Dendritic cell treated with granulocyte-macrophage colony-stimulating factor and Interleukin-4, amounts not matched to agents 40 ng/mL and 50 ng/mL, for 4 days (primary cell): ENCODE data around the gene SPATA7.

Source experiments
- H3K27ac Mint-ChIP-seq: one replicate; pipeline ENCODE4 v1.8.0; 2022; ENCODE audit warnings: mild to moderate bottlenecking, mixed read lengths
- H3K27me3 Mint-ChIP-seq: one replicate; pipeline ENCODE4 v1.8.0; 2022; ENCODE audit warnings: mild to moderate bottlenecking, mixed read lengths
- H3K36me3 Mint-ChIP-seq: one replicate; pipeline ENCODE4 v1.8.0; 2022; ENCODE audit warnings: low read depth, mixed read lengths
- H3K4me1 Mint-ChIP-seq: one replicate; pipeline ENCODE4 v1.8.0; 2022; ENCODE audit warnings: low read depth, mixed read lengths
- H3K4me3 Mint-ChIP-seq: one replicate; pipeline ENCODE4 v1.8.0; 2022; ENCODE audit warnings: mild to moderate bottlenecking, moderate library complexity, mixed read lengths
- H3K9me3 Mint-ChIP-seq: one replicate; pipeline ENCODE4 v1.8.0; 2022; ENCODE audit warnings: mixed read lengths
- intact Hi-C: fragments of 100-400 bp; cut with micrococcal nuclease; formaldehyde crosslinking; loops from one replicate; pipeline ENCODE4 v1.15.0; 2022

SPATA7 gene

GRCh38 chr14:88385212-88386101, at the start of gene SPATA7:
SPATA7 (plus strand) TSS chr14:88385657; CDS start chr14:88385819, 162 bp downstream.
- Mint-ChIP-seq H3K4me3 (peak within 1 kb of the TSS; percentile 97), H3K27me3 (peaks cover 13% of the 10 kb centered on the region), H3K9me3 (no peaks in the 10 kb centered on the region), H3K4me1 (peaks cover 13% of the 10 kb centered on the region), H3K27ac (peak within 1 kb of the TSS; percentile 90), H3K36me3 (peaks cover 9% of the 10 kb centered on the region)
- intact Hi-C loops, result loop anchor here (5.0 to 10.0 kb wide), 2 partner anchors 368 to 441 kb away; no protein-coding TSS in a partner anchor

GRCh38 chr14:88340357-88340756, 45.1 kb upstream of the SPATA7 start:
- H3K9me3 Mint-ChIP-seq, result peaks cover 9% of the 10 kb centered on the region
- H3K27ac Mint-ChIP-seq, result no peak overlapping the region
- intact Hi-C loops, result no loop called here
- peaks cover 19% of the 10 kb centered on the region for H3K27me3 Mint-ChIP-seq
- H3K4me1 Mint-ChIP-seq, result no peaks in the 10 kb centered on the region
- no peak overlapping the region for H3K4me3 Mint-ChIP-seq
- no peaks in the 10 kb centered on the region for H3K36me3 Mint-ChIP-seq

GRCh38 chr14:88342980-88343379, 42.5 kb upstream of the SPATA7 start:
- Mint-ChIP-seq H3K4me3 (no peak overlapping the region), H3K9me3 (no peaks in the 10 kb centered on the region), H3K36me3 (no peaks in the 10 kb centered on the region), H3K4me1 (no peaks in the 10 kb centered on the region), H3K27ac (no peak overlapping the region), H3K27me3 (peaks cover 9% of the 10 kb centered on the region)
- intact Hi-C loops, result no loop called here

GRCh38 chr14:88346048-88346639, 39.3 kb upstream of the SPATA7 start:
- Mint-ChIP-seq H3K36me3 (no peaks in the 10 kb centered on the region), H3K4me1 (no peaks in the 10 kb centered on the region), H3K4me3 (no peak overlapping the region), H3K27me3 (peaks cover 6% of the 10 kb centered on the region), H3K9me3 (no peaks in the 10 kb centered on the region), H3K27ac (no peak overlapping the region)
- intact Hi-C loops, result no loop called here

- Mint-ChIP-seq H3K36me3 (no peaks in the 10 kb centered on the region), H3K4me3 (no peak overlapping the region), H3K9me3 (no peaks in the 10 kb centered on the region), H3K27me3 (peaks cover 3% of the 10 kb centered on the region), H3K27ac (no peak overlapping the region), H3K4me1 (no peaks in the 10 kb centered on the region)
- intact Hi-C loops, result no loop called here
Measured at GRCh38 chr14:88348546-88348945, 36.9 kb upstream of the SPATA7 start.

GRCh38 chr14:88351966-88352691, 33.3 kb upstream of the SPATA7 start:
- Mint-ChIP-seq H3K9me3 (no peaks in the 10 kb centered on the region), H3K27ac (no peak overlapping the region), H3K27me3 (no peaks in the 10 kb centered on the region), H3K36me3 (no peaks in the 10 kb centered on the region), H3K4me1 (no peaks in the 10 kb centered on the region), H3K4me3 (no peak overlapping the region)
- intact Hi-C loops, result no loop called here

- intact Hi-C loops, result no loop called here
- H3K4me1 Mint-ChIP-seq, result no peaks in the 10 kb centered on the region
- peaks cover 4% of the 10 kb centered on the region for H3K9me3 Mint-ChIP-seq
- no peaks in the 10 kb centered on the region for H3K36me3 Mint-ChIP-seq
- H3K4me3 Mint-ChIP-seq, result no peak overlapping the region
- no peak overlapping the region for H3K27ac Mint-ChIP-seq
- H3K27me3 Mint-ChIP-seq, result no peaks in the 10 kb centered on the region
Measured at GRCh38 chr14:88352698-88353097, 32.8 kb upstream of the SPATA7 start.

- intact Hi-C loops, result no loop called here
- H3K9me3 Mint-ChIP-seq, result peaks cover 18% of the 10 kb centered on the region
- no peak overlapping the region for H3K4me3 Mint-ChIP-seq
- H3K27me3 Mint-ChIP-seq, result no peaks in the 10 kb centered on the region
- H3K27ac Mint-ChIP-seq, result no peak overlapping the region
- H3K36me3 Mint-ChIP-seq, result no peaks in the 10 kb centered on the region
- H3K4me1 Mint-ChIP-seq, result no peaks in the 10 kb centered on the region
Measured at GRCh38 chr14:88354358-88354757, 31.1 kb upstream of the SPATA7 start.

- intact Hi-C loops, result no loop called here
- peaks cover 37% of the 10 kb centered on the region for H3K9me3 Mint-ChIP-seq
- H3K4me1 Mint-ChIP-seq, result no peaks in the 10 kb centered on the region
- H3K4me3 Mint-ChIP-seq, result no peak overlapping the region
- H3K27ac Mint-ChIP-seq, result no peak overlapping the region
- H3K36me3 Mint-ChIP-seq, result no peaks in the 10 kb centered on the region
- H3K27me3 Mint-ChIP-seq, result no peaks in the 10 kb centered on the region
Measured at GRCh38 chr14:88359500-88359899, 26.0 kb upstream of the SPATA7 start.

GRCh38 chr14:88363644-88364043, 21.8 kb upstream of the SPATA7 start:
- intact Hi-C loops, result no loop called here
- Mint-ChIP-seq H3K27me3 (peaks cover 2% of the 10 kb centered on the region), H3K4me1 (no peaks in the 10 kb centered on the region), H3K9me3 (peaks cover 24% of the 10 kb centered on the region), H3K36me3 (no peaks in the 10 kb centered on the region), H3K4me3 (no peak overlapping the region), H3K27ac (no peak overlapping the region)

- H3K9me3 Mint-ChIP-seq, result peaks cover 14% of the 10 kb centered on the region
- H3K4me1 Mint-ChIP-seq, result no peaks in the 10 kb centered on the region
- peaks cover 7% of the 10 kb centered on the region for H3K27me3 Mint-ChIP-seq
- no peaks in the 10 kb centered on the region for H3K36me3 Mint-ChIP-seq
- H3K4me3 Mint-ChIP-seq, result no peak overlapping the region
- no peak overlapping the region for H3K27ac Mint-ChIP-seq
- intact Hi-C loops, result no loop called here
Measured at GRCh38 chr14:88364710-88365413, 20.6 kb upstream of the SPATA7 start.

- no peak overlapping the region for H3K4me3 Mint-ChIP-seq
- no peaks in the 10 kb centered on the region for H3K4me1 Mint-ChIP-seq
- intact Hi-C loops, result no loop called here
- peaks cover 18% of the 10 kb centered on the region for H3K27me3 Mint-ChIP-seq
- H3K36me3 Mint-ChIP-seq, result no peaks in the 10 kb centered on the region
- H3K27ac Mint-ChIP-seq, result no peak overlapping the region
- H3K9me3 Mint-ChIP-seq, result no peaks in the 10 kb centered on the region
Measured at GRCh38 chr14:88369496-88369895, 16.0 kb upstream of the SPATA7 start.

GRCh38 chr14:88379706-88380343, 5.6 kb upstream of the SPATA7 start:
- Mint-ChIP-seq H3K27me3 (peaks cover 26% of the 10 kb centered on the region), H3K4me3 (no peak overlapping the region), H3K4me1 (no peaks in the 10 kb centered on the region), H3K36me3 (no peaks in the 10 kb centered on the region), H3K9me3 (no peaks in the 10 kb centered on the region), H3K27ac (no peak overlapping the region)
- intact Hi-C loops, result loop anchor here (2.0 to 10.0 kb wide), 2 partner anchors 191 to 435 kb away; no protein-coding TSS in a partner anchor
